ENCODE data around the gene BHLHE23. TPM values are rescaled to one million over a fixed set of nuclear protein-coding genes. Genes with fewer than 3 reads are reported as not detected.

BHLHE23 gene
- total and polyA plus RNA-seq, 4 donors, result not detected

DNA sequence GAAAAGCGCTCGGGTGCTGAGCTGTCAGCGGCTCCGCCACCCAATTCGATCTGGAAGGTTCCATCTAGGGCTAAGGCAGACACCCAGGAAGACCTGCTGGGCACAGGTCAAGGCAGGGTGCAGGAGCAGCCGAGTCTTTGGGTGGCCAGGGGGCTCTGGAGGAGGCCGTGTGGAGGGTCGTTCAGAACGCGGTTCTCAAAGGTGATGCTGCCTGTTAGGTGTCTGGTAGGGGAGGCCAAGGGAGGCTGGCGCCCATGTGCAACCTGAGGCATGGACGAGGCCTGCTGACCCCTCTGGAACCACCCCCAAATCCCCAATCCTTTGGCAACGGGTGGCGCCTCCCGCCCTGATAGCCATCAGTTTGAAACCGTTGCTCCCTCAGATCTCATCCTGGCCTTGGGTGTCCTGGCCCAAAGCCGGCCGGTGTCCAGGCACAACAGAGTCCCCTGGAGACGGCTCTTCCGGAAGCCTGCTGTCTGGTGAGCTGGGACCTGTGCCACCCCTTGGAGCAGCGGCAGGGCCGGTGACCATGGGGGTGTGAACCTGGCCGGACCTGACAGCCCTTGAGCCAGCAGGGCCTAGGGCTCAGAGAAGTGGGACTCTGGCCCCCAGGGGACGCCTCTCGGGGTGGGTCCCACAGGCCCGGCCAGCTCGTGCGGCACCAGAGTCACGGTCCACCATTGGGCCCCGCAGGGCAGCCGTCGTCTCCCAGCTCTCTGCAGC lies 43.7 kb downstream of the BHLHE23 start:
- H3K9ac ChIP-seq (ENCODE audit: insufficient read depth in 1 of 2, low read length in 2 of 2), result no peak overlapping the region
- H3K9me3 ChIP-seq (ENCODE audit: control insufficient read depth in 4 of 4, insufficient read depth in 3 of 4, low read length in 3 of 4), result no peaks in the 10 kb centered on the region
- TF ChIP-seq, protein P1, sequence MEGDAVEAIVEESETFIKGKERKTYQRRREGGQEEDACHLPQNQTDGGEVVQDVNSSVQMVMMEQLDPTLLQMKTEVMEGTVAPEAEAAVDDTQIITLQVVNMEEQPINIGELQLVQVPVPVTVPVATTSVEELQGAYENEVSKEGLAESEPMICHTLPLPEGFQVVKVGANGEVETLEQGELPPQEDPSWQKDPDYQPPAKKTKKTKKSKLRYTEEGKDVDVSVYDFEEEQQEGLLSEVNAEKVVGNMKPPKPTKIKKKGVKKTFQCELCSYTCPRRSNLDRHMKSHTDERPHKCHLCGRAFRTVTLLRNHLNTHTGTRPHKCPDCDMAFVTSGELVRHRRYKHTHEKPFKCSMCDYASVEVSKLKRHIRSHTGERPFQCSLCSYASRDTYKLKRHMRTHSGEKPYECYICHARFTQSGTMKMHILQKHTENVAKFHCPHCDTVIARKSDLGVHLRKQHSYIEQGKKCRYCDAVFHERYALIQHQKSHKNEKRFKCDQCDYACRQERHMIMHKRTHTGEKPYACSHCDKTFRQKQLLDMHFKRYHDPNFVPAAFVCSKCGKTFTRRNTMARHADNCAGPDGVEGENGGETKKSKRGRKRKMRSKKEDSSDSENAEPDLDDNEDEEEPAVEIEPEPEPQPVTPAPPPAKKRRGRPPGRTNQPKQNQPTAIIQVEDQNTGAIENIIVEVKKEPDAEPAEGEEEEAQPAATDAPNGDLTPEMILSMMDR (IDR thresholded peaks at IDR 0.05; ENCODE audit: control extremely low read depth, extremely low read depth), result no peak
- H3K4me3 ChIP-seq, result no peak overlapping the region
- no peak for DNase-seq
- no peaks in the 10 kb centered on the region for H3K27me3 ChIP-seq (ENCODE audit: control insufficient read depth in 3 of 3, insufficient read depth in 3 of 3, low read length in 2 of 3)
- no peak for ATAC-seq (ENCODE audit: insufficient read depth, low FRiP score)
- H3K27ac ChIP-seq (ENCODE audit: low read depth in 1 of 2, low read length in 1 of 2), result no peak overlapping the region
- WGBS, 2 donors, result 90% methylated on average over 28 to 32 of the region's 32 CpGs
- peaks cover 0 to 4% (median 0%) of the 10 kb centered on the region in 4 donors for H3K36me3 ChIP-seq (ENCODE audit: control insufficient read depth in 4 of 4, insufficient read depth in 4 of 4, low read length in 4 of 4)
- H3K4me1 ChIP-seq (ENCODE audit: control insufficient read depth in 5 of 5, insufficient read depth in 5 of 5, low read length in 5 of 5), result peaks cover 0 to 3% (median 0%) of the 10 kb centered on the region in 5 donors

DNA sequence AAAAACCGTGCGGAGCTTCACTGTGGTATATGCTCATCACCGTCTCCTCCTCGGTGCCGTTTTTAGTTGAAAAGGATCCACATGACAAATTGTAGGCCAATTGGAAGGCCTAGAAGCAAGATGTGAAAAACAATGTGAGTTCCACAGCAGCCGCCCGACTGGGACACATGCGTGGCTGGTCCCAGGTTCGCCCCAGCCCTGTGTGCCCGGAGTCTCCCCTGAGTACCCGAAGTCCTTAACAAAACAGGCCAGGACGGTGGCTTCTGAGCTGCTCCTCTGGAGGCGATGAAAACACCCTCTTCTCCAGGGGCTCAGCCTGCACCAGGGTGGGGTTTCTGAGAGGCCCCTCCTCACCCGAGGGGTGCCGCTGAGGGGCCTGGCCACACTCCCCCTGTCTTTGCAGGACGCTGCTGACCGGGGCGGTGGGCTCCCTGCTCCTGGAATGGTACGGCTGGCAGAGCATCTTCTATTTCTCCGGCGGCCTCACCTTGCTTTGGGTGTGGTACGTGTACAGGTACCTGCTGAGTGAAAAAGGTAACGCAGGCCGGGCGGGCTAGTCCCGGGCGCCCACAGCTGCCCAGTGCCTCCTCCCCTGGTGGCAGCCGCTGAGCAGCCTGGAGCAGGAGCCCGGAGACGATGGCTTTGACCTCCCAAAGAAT lies 44.4 kb downstream of the BHLHE23 start:
- Histone ChIP-seq H3K27me3 (ENCODE audit: control insufficient read depth in 3 of 3, insufficient read depth in 3 of 3, low read length in 2 of 3) (no peaks in the 10 kb centered on the region), H3K9me3 (ENCODE audit: control insufficient read depth in 4 of 4, insufficient read depth in 3 of 4, low read length in 3 of 4) (no peaks in the 10 kb centered on the region), H3K9ac (ENCODE audit: insufficient read depth in 1 of 2, low read length in 2 of 2) (no peak overlapping the region), H3K36me3 (ENCODE audit: control insufficient read depth in 4 of 4, insufficient read depth in 4 of 4, low read length in 4 of 4) (peaks cover 0 to 5% (median 0%) of the 10 kb centered on the region in 4 donors), H3K27ac (ENCODE audit: low read depth in 1 of 2, low read length in 1 of 2) (no peak overlapping the region), H3K4me3 (no peak overlapping the region), H3K4me1 (ENCODE audit: control insufficient read depth in 5 of 5, insufficient read depth in 5 of 5, low read length in 5 of 5) (peaks cover 0 to 3% (median 0%) of the 10 kb centered on the region in 5 donors)
- TF ChIP-seq, protein P1 (IDR thresholded peaks at IDR 0.05; ENCODE audit: control extremely low read depth, extremely low read depth), result no peak
- no peak for ATAC-seq (ENCODE audit: insufficient read depth, low FRiP score)
- DNase-seq, result no peak
- WGBS, 2 donors, result 95 to 96% methylated on average over 30 of the region's 30 CpGs

DNA sequence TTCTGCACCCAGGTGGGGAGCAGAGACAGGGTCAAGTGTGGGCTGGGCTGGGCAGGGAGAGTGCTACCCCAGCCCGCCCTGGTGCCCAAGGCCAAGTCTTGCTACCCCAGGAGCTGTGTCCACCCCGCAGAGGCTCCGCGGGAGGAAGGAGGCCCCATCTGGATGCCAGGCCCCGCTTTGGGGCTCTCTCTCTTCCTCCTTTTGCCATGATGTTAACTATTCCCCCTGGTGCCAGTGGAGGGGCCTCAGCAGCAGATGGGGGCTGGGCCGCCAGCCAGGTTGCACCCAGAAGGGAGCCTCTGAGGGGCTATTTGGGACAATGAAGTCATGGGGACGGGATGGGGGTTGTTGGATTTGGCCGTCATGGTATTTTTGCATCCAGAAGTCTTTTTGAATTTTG lies 45.0 kb downstream of the BHLHE23 start:
- Histone ChIP-seq H3K9me3 (ENCODE audit: control insufficient read depth in 4 of 4, insufficient read depth in 3 of 4, low read length in 3 of 4) (no peaks in the 10 kb centered on the region), H3K4me1 (ENCODE audit: control insufficient read depth in 5 of 5, insufficient read depth in 5 of 5, low read length in 5 of 5) (peaks cover 0 to 3% (median 0%) of the 10 kb centered on the region in 5 donors), H3K4me3 (no peak overlapping the region), H3K36me3 (ENCODE audit: control insufficient read depth in 4 of 4, insufficient read depth in 4 of 4, low read length in 4 of 4) (peaks cover 0 to 6% (median 0%) of the 10 kb centered on the region in 4 donors), H3K27me3 (ENCODE audit: control insufficient read depth in 3 of 3, insufficient read depth in 3 of 3, low read length in 2 of 3) (no peaks in the 10 kb centered on the region), H3K27ac (ENCODE audit: low read depth in 1 of 2, low read length in 1 of 2) (no peak overlapping the region), H3K9ac (ENCODE audit: insufficient read depth in 1 of 2, low read length in 2 of 2) (no peak overlapping the region)
- WGBS, 2 donors, result 87 to 95% methylated on average over 8 of the region's 8 CpGs
- TF ChIP-seq, protein P1 (IDR thresholded peaks at IDR 0.05; ENCODE audit: control extremely low read depth, extremely low read depth), result no peak
- ATAC-seq (ENCODE audit: insufficient read depth, low FRiP score) (no peak), DNase-seq (no peak)
